Central memory CD8-positive, alpha-beta T cell (primary cell): ENCODE measurements around the gene FAM181A.

Experiments used
- ATAC-seq: fragments of 150-1000 bp; cut with Tn5 transposase; replicated peaks from 2 replicates; pipeline ENCODE4 v1.10.0; 2022; ENCODE audit warnings: mild to moderate bottlenecking, moderate FRiP score, moderate number of reproducible peaks; ENCODE audit not compliant: poor library complexity, severe bottlenecking; ENCODE audit errors: extremely low read depth
- DNase-seq, 2 donors: peaks; one replicate each; pipeline ENCODE4 v3.0.0; 2021; ENCODE audit warnings: low spot score in 2 of 2
- H3K27ac Mint-ChIP-seq: one replicate; pipeline ENCODE4 v1.8.0; 2022; ENCODE audit warnings: low read depth, mild to moderate bottlenecking, moderate library complexity, mixed read lengths
- H3K27me3 Mint-ChIP-seq: one replicate; pipeline ENCODE4 v1.8.0; 2022; ENCODE audit warnings: mixed read lengths
- H3K36me3 Mint-ChIP-seq: one replicate; pipeline ENCODE4 v1.8.0; 2022; ENCODE audit warnings: mild to moderate bottlenecking, moderate library complexity, mixed read lengths; ENCODE audit not compliant: insufficient read depth
- H3K4me1 Mint-ChIP-seq: one replicate; pipeline ENCODE4 v1.8.0; 2022; ENCODE audit warnings: mixed read lengths
- H3K4me3 Mint-ChIP-seq: one replicate; pipeline ENCODE4 v1.8.0; 2022; ENCODE audit warnings: mild to moderate bottlenecking, moderate library complexity, mixed read lengths
- H3K9me3 Mint-ChIP-seq: one replicate; pipeline ENCODE4 v1.8.0; 2022; ENCODE audit warnings: mixed read lengths

FAM181A gene

DNA sequence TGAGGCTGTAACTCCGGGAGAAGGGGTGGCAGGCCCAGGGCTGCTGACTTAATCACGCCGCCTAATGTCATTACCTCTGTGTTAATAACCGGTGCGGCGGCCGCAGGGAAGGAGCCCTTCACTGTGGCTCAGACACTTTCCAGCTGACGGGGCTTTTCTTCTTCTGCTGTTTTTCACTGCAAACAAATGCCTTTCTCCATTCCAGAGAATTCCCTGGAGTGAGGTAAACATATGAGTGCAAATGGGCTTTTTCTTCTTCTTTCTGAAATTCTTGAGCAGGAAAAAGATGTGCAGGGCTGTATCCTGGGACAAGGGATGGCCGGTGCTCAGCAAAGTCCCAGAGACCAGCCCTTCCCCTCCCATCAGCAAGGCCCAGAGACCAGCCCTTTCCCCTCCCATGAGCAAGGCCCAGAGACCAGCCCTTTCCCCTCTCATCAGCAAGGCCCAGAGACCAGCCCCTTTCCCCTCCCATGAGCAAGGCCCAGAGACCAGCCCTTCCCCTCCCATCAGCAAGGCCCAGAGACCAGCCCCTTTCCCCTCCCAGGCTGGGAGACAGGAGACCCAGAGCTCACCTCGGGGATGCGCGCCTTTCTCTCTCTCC, 33.4 kb upstream of the FAM181A start:
- H3K4me3 Mint-ChIP-seq = no peak overlapping the region
- peaks cover 46% of the 10 kb centered on the region for H3K27me3 Mint-ChIP-seq
- no peak overlapping the region for H3K27ac Mint-ChIP-seq
- no peaks in the 10 kb centered on the region for H3K9me3 Mint-ChIP-seq
- peaks cover 2% of the 10 kb centered on the region for H3K36me3 Mint-ChIP-seq
- ATAC-seq = no peak
- H3K4me1 Mint-ChIP-seq = peaks cover 4% of the 10 kb centered on the region
- DNase-seq = no peak

DNA sequence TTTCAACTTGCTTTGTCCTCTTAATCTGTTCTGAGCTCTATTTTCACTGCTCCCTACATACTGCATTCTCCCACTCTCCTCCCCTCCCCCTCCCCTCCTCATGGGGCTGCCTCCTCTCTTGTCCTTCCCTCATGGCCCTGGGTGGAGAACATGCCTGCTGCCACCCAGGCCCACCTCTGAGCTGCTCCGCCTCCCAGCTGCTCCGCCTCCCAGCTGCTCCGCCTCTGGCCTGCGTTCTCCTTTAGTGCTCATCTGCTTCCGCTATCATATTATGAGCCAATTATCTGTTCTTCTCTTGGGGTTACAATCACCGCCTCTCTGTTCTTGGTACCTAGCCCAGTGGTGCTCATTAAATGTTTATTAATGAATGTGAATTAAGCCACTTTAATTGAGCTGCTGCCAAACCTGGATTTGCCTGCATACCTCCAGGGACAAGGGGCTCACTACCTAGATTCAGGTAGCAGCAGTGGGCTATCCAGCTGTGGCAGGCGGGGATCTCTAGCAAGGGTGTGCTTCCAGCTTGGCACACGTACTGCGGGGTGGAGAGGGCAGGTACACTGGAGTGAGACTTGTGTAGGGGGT, 32.0 kb upstream of the FAM181A start:
- ATAC-seq (no peak), DNase-seq (no peak)
- peaks cover 4% of the 10 kb centered on the region for H3K4me1 Mint-ChIP-seq
- no peak overlapping the region for H3K27ac Mint-ChIP-seq
- H3K27me3 Mint-ChIP-seq = peaks cover 32% of the 10 kb centered on the region
- H3K36me3 Mint-ChIP-seq = peaks cover 2% of the 10 kb centered on the region
- H3K9me3 Mint-ChIP-seq = no peaks in the 10 kb centered on the region
- H3K4me3 Mint-ChIP-seq = no peak overlapping the region

GRCh38 chr14:93897476-93897845, 29.7 kb upstream of the FAM181A start:
- ATAC-seq (no peak), DNase-seq (no peak)
- no peak overlapping the region for H3K4me3 Mint-ChIP-seq
- H3K27me3 Mint-ChIP-seq = peaks cover 17% of the 10 kb centered on the region
- H3K4me1 Mint-ChIP-seq = no peaks in the 10 kb centered on the region
- H3K36me3 Mint-ChIP-seq = peaks cover 2% of the 10 kb centered on the region
- no peak overlapping the region for H3K27ac Mint-ChIP-seq
- H3K9me3 Mint-ChIP-seq = no peaks in the 10 kb centered on the region

DNA sequence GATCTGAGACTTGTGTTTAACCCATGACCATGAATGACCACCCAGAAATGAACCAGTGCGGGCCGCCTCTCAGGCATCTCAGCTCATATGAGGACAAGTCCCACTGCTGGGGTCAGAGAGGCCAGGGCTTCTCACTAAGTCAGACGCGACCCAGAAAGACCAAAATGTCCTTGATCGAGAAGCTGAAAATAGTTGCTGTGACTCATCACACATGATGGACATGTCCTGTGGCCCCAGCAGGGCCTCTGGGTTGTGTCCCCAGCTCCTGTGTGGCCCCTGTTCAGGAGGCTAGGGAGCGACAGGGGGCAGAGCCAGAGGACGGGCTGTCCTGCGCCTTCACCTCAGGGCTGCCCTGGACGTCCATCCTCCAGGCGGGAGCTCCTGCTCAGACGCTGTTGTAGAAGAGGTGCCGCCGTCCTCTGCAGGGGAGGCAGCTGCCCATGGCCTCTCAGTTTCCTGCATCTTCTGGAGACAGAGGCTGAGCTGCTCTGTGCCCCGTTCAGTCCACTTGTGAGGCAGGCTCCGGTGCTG, 29.0 kb upstream of the FAM181A start:
- Mint-ChIP-seq H3K36me3 (peaks cover 2% of the 10 kb centered on the region), H3K27ac (no peak overlapping the region), H3K4me1 (no peaks in the 10 kb centered on the region), H3K27me3 (peaks cover 23% of the 10 kb centered on the region), H3K9me3 (no peaks in the 10 kb centered on the region), H3K4me3 (no peak overlapping the region)
- ATAC-seq (no peak), DNase-seq (no peak)

DNA sequence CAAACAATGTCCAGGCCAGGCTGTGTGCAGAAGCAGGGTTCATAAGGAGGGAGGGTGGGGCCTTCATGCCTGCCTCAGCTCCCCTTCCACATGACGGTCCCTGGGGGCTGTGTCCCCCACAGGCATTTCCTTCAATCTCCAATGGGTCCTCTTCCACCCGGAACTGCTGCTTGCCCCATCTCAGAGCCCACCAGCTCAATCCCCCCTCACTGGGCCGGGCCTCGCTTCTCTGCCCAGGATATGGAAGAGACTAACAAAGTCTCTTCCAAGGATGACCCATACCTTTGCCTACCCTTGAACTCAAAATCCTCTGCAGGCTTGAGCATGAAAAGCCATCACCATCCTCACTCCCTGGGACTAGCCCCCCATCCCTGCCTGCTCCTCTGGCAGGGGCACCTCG, 28.4 kb upstream of the FAM181A start:
- ATAC-seq = no peak
- peaks cover 2% of the 10 kb centered on the region for H3K36me3 Mint-ChIP-seq
- H3K27ac Mint-ChIP-seq = no peak overlapping the region
- H3K4me3 Mint-ChIP-seq = no peak overlapping the region
- H3K9me3 Mint-ChIP-seq = no peaks in the 10 kb centered on the region
- no peaks in the 10 kb centered on the region for H3K4me1 Mint-ChIP-seq
- no peak for DNase-seq
- H3K27me3 Mint-ChIP-seq = peaks cover 29% of the 10 kb centered on the region

DNA sequence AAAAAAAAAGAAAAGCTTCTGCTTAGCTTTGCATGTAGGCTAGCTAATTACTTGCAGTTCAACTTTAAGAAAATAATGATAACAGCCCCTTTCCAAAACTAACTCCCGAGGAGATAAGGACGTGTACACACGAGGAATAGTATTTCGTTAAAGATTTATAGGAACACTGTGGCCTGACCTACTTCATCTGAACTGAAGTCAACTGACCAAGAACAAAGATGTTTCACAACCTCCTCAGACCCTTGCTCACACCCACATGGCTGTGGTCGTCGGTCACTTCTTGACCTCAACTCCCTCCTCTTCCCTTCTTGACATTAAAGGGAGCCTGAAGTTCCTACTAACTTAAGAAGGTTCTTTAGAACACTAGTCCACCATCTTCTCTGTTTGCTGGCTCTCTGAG, 25.3 kb upstream of the FAM181A start:
- ATAC-seq (no peak), DNase-seq (no peak)
- Mint-ChIP-seq H3K9me3 (no peaks in the 10 kb centered on the region), H3K27ac (no peak overlapping the region), H3K27me3 (peaks cover 48% of the 10 kb centered on the region), H3K36me3 (no peaks in the 10 kb centered on the region), H3K4me3 (no peak overlapping the region), H3K4me1 (no peaks in the 10 kb centered on the region)

GRCh38 chr14:93902619-93903307, 24.4 kb upstream of the FAM181A start:
- DNase-seq (no peak), ATAC-seq (no peak)
- Mint-ChIP-seq H3K36me3 (no peaks in the 10 kb centered on the region), H3K27ac (no peak overlapping the region), H3K27me3 (peaks cover 41% of the 10 kb centered on the region), H3K4me1 (no peaks in the 10 kb centered on the region), H3K9me3 (no peaks in the 10 kb centered on the region), H3K4me3 (no peak overlapping the region)

DNA sequence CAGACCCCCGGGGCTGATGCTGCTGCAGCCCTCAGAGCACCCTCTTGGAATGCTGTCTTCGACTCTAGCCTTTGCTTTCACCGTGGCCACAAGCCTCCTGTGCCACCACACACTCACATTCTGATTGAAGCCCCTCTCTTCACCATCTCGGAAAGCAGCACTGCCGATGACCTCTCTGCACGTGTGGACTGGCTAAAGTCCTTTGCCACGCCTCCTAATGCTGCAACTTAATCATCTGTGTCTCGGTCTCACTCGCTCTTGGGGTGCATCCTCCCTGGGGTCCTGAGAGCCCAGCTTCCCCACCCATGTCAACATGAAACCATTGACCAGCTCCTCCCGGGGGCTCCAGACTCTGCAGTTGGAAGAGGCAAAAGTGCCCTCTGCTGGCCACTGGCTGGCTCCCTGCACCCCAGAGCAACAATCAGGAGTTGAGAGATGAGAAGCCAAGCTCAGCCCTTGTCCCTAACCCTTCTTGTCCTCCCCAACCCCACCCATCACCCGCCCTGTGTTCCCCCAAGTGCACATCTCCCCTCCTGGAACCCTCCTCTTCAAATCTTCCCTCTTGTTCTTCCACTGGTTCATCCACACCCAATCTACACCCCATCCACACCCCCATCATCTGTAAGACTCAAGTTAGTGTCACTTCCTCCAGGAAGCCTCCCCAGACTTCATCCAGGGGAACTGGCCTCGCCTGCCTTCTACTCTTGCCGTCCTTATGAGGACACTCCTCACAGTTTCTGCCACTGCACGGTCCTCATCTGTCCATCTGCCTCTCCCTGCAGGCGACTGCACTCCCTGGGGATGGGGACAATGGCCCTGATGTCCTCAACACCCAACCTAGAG, 23.6 kb upstream of the FAM181A start:
- ATAC-seq = no peak
- Mint-ChIP-seq H3K4me3 (no peak overlapping the region), H3K9me3 (no peaks in the 10 kb centered on the region), H3K27me3 (peaks cover 41% of the 10 kb centered on the region), H3K36me3 (peaks cover 2% of the 10 kb centered on the region), H3K27ac (no peak overlapping the region), H3K4me1 (no peaks in the 10 kb centered on the region)
- DNase-seq = no peak

- peaks cover 44% of the 10 kb centered on the region for H3K27me3 Mint-ChIP-seq
- H3K4me3 Mint-ChIP-seq = no peak overlapping the region
- H3K4me1 Mint-ChIP-seq = no peaks in the 10 kb centered on the region
- ATAC-seq (no peak), DNase-seq (no peak)
- no peaks in the 10 kb centered on the region for H3K9me3 Mint-ChIP-seq
- H3K36me3 Mint-ChIP-seq = peaks cover 4% of the 10 kb centered on the region
- no peak overlapping the region for H3K27ac Mint-ChIP-seq
Measured at GRCh38 chr14:93905623-93906022, 21.5 kb upstream of the FAM181A start.

DNA sequence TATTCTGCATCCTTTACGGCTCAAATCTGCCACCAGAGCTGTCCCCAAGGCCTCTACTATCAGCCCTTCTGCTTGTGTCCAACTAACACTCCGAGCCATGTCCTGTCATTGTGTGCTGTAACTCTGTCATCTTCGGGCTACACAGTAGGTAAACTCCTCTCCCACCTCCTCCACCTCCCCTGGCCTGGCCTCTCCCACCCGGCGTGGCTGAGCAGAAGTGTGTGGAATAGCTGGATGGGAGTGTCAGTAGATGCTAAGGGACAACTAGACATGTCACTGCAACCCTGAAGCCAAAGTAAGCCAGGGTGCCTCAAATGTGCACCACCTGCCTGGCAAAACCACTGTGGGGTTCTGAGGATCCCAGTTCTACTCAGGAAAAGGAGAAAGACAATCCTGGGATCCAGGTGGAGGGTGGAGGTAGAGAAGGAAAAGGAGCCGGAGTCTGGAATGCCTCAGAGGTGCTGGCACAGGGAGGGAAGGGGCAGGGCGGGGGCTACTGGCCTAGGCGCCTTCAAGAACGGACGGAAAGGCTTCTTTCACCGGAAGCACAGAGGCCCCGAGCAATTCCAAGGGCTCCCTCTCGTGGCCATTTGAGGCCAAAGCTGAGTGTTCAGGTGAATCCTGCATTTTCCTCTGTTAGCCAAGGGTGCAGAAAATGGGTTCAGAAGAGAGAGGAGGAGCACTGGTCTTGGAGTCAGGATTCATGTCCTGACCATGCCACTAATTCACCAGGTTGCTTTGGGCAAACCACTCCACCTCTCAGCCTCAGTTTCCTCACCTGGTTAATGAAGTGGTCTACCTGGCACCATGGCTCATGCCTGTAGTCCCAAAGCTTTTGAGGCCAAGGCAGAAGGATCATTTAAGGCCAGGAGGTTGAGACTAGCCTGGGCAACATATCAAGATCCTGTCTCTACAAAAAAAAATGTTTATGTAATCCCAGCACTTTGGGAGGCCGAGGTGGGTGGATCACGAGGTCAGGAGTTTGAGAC, 20.5 kb upstream of the FAM181A start:
- peak in 1 of 2 donors; percentile 31 for DNase-seq
- Mint-ChIP-seq H3K36me3 (peaks cover 4% of the 10 kb centered on the region), H3K27ac (no peak overlapping the region), H3K27me3 (peaks cover 47% of the 10 kb centered on the region), H3K4me3 (no peak overlapping the region), H3K9me3 (no peaks in the 10 kb centered on the region), H3K4me1 (no peaks in the 10 kb centered on the region)
- no peak for ATAC-seq

GRCh38 chr14:93909429-93910128, 17.6 kb upstream of the FAM181A start:
- DNase-seq (no peak), ATAC-seq (no peak)
- Mint-ChIP-seq H3K9me3 (no peaks in the 10 kb centered on the region), H3K36me3 (peaks cover 4% of the 10 kb centered on the region), H3K27me3 (peaks cover 19% of the 10 kb centered on the region), H3K27ac (no peak overlapping the region), H3K4me3 (no peak overlapping the region), H3K4me1 (no peaks in the 10 kb centered on the region)
